GM15510 (cell line): Measurements from ENCODE around the gene NDUFAF8.

ENCODE experiments used
- POLR2A ChIP-seq: IDR thresholded peaks from 3 replicates; pipeline ENCODE4 v1.6.1; 2011; ENCODE audit warnings: borderline replicate concordance; ENCODE audit not compliant: insufficient read length; ENCODE audit errors: extremely low read depth

NDUFAF8 gene

GRCh38 chr17:81196505-81197408 lies 42.4 kb upstream of the NDUFAF8 start:
- TF ChIP-seq POLR2A = no peak

DNA sequence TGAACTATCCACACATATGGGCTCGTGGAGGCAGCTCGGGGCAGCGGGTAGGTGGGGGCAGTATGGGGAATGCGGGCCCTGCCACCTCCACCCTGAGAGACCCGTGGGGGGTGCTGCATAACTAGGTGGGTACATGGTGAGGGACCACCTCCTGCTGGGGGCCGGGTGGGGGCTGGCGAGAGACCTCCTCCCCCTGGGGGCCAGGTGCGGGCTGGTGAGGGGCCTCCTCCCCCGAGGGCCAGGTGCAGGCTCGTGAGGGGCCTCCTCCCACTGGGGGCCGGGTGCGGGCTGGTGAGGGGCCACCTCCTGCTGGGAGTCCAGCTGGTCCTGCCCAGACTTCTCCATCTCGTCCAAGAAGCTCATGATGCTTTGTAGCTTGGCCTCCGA lies 41.7 kb upstream of the NDUFAF8 start:
- TF ChIP-seq POLR2A = no peak

DNA sequence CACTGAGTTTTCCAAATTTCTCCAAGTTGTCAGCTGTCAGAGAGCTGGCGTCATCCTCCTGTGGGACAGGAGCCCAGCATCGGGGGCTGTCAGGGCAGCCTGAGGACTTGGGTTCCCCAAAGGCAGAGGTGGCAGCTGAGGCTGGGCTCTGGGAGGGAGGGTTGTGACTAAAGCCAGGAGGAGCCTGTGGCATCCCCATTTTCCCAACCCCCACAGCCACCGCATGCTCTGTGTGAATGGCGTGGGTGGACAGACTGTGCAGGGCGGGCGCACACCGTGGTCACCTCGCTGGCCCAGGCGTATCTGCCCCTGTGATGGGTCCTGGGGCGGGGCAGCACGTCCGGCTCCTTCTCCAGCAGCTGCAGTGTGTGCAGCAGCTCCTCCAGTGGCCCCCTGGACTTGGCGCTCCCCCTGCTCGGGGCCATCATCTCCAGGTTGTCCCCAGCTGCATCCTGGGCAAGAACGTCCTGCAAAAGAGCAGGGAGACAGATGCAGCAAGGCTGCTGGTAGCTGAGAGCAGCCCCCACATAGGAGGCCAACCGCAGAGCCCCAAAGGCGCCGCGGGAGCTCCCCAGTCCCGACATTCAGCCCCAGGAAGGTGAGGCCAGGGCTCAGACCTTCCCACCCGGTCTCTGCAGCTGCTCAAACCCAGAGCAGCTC lies 41.2 kb upstream of the NDUFAF8 start:
- TF ChIP-seq POLR2A = no peak

DNA sequence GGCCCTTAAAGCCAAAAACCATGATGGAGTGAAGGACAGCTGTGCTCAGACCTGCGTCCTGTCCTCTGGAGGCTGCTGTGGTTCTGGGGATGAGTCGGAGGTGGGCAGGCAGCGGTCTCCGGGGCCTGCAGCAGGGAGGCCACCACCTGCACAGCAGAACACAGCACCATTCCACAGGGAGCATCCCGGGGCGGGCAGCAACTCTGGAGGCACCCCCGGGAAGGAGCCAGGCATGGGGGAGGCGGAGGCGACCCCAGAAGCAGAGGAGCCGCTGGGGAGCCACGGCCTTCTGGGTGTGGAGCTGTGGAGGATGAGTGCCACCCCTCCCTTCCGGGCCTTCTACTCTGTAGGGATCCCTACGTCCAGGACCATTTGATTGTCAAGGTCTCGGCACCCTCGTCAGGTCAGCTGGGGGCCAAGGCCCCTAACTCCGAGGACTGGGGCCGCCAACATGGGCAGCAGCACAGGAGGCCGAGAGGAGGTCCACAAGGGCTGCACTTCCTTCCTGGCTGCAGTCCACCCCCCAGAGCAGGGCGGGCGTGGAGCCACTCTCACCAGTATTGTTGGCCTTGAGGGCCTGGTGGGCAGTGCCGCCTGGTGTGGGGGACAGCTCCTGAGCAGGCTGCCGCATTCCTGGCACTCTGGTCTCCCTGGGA lies 40.2 kb upstream of the NDUFAF8 start:
- TF ChIP-seq POLR2A = no peak

GRCh38 chr17:81199482-81199830 lies 39.7 kb upstream of the NDUFAF8 start:
- no peak for TF ChIP-seq POLR2A

DNA sequence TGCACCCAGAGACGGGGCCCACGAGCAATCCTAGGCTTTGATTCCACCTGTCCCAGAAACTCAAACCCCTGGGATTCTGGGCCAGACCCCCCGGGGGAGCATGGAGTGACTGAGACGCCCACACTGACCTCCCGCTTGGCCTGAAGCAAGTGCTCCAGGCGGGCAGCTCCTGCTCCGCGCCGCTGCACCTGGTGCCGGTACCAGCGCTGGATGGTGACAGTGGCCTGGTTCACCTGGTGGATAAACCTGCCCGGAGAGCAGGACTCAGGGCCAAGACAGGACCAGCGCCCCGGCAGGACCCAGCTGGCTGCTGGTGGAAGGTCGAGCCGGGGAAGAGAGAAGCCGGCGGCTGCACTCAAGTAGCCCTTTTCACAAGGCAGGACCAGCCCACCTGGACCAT lies 38.9 kb upstream of the NDUFAF8 start:
- TF ChIP-seq POLR2A = no peak

DNA sequence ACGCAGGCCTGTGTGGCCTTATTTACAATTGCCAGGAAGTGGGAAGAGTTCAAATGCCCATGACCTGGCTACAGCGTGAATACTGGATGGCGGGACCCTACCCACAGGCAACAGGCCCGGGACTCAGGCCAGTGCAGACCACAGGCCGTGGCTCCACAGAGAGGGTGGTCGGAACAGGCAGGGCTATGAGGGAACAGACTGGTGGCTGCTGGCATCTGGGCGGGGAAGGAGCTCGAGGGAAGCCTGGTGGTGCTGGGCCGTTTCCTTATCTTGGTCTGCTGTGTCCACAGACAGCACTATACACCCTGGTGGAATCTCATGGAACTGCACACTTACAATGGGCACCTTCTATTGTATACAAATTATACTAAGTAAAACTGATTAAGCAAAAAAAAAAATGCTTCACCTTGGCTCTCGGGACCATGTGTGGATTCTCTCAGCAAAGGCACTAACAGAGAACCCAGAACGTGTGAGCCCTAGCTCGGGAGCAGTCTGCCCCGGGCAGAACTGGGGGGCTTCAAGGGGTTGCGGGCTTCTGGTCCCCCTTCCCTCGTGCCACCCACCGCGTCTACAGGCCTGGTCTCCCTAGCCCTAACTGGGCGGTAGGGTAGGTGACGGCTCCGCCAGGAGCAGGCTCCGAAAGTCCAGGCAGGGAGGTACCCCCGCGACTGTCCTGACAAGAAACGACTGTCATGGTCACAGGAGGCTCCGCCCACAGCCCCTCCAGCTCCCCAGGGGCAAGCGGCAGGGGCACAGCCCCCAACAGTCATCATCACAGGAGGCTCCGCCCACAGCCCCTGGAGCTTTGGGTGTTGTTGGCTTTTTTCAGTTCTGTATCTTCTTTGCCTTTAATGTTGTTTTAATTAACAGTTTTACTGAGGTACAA lies 38.2 kb upstream of the NDUFAF8 start:
- no peak for TF ChIP-seq POLR2A

DNA sequence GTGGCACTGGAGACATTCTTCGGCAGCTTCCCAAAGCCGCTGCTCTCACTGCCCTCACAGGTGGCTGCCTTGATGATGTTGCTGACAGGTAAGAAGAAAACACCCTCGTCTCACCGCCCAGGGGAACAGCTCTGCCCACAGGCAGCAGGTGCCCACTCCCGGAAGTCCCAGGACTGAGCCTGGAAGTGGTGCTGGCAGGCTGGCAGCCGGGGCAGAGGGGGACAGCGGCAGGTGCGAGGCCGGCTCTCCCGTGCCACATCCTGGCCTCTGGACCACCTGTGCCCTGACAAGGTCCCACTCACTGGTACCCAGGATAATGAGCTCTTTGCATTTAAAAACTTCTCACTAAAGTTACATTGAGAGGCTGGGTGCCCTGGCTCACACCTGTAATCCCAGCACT lies 36.8 kb upstream of the NDUFAF8 start:
- TF ChIP-seq POLR2A = no peak

DNA sequence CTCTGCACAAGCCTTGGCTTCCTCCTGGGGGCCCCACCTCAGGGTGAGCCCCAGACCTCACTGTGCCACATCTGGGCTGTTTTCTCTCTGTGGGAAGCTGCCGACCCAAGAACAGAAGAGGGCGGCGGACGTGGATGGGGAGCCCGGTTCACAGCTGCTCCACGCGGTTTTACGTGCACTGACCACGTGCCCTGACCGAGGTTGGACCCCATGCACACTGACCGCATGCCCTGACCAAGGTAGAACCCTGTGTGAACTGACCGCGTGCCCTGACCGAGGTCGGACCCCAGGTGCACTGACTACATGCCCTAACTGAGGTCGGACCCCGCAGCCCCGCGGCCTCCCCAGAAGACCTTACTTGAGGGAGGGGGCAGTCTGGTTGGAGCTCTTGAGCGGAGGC lies 36.0 kb upstream of the NDUFAF8 start:
- no peak for TF ChIP-seq POLR2A

DNA sequence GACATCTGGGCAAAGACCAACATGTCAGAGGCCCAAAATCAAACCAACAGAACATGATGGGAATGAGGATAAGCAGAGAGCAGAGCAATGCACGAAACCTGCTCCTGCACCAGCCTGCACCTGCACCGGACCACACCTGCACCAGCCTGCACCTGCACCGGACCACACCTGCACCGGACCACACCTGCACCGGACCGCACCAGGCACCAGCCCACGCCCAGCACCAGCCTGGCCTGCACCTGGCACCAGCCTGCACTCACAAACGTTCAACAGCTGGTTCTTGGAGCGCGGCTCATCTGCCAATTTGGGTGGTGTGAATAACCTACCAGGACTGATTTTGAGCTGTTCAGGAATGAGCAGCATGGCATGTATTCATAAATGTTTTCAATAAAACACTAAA lies 34.5 kb upstream of the NDUFAF8 start:
- no peak for TF ChIP-seq POLR2A

DNA sequence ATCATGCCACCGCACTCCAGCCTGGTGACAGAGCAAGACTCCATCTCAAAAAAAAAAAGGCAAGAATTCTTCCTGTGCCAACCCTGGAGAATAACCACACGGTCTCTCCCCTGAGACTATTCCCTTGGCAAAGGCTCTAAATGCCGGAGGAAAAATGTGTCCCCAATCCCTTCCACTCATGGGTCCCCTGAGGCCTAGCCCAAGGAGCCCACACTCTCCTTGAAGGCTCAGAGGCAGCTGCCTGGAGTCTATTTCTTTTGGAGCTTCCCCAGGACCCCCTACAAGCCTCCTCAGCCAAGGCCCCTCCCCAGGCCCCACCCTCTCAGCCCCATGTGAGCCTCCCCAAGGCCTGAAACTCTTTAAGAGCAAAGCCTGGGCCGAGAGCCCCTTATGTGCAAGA lies 33.0 kb upstream of the NDUFAF8 start:
- no peak for TF ChIP-seq POLR2A

GRCh38 chr17:81206657-81207056 lies 32.5 kb upstream of the NDUFAF8 start:
- TF ChIP-seq POLR2A = no peak

DNA sequence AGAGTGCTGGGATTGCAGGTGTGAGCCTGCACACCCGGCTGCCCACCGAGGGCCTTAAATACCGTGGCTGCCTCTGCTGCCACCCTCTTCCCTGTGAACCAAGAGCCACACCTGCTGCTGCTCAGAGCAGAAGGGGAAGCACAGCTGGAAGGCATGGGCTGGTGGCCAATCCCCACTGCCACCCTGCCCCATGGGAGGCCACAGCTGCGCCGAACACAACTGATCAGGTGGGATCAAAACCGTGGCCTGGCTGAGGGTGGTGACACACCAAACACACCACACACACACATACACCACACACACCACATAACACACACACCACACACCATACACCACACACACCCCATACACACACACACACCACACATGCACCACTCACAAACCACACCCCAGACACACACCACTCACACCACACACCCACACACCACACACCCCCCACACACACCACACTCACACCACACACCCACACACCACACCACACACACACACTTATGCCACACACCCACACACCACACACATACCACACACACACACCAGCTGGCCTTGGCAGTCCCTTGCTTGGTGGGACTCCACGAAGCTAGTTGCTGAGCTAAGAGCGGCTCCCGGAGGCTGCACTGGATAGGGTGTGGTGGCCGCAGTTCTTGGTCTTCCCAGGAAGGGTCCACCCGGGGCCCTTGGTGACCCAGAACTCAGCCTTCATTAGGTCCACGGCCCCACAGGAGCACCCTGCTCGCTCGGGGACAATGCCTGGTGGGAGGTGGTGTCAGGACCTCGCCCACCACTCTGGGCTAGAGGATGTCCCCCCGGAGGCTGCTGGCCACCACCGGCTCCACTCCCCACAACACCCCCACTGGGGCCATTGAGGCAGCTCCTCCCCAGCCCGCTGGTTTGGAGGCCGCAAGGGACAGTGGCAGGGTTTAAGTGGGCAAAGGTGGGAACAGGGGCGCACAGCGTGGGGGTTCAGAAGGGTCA lies 31.2 kb upstream of the NDUFAF8 start:
- no peak for TF ChIP-seq POLR2A
